SH-SY5Y (cell line): ENCODE results near the gene FBXO8.

ENCODE experiments used
- GATA2 ChIP-seq: IDR thresholded peaks from 2 replicates; pipeline ENCODE4 v1.6.1; 2011; ENCODE audit warnings: mild to moderate bottlenecking, low read depth, low read length
- GATA3 ChIP-seq: IDR thresholded peaks from 2 replicates; pipeline ENCODE4 v1.6.1; 2011; ENCODE audit warnings: low read depth, mild to moderate bottlenecking, low read length, moderate library complexity

FBXO8 gene

DNA sequence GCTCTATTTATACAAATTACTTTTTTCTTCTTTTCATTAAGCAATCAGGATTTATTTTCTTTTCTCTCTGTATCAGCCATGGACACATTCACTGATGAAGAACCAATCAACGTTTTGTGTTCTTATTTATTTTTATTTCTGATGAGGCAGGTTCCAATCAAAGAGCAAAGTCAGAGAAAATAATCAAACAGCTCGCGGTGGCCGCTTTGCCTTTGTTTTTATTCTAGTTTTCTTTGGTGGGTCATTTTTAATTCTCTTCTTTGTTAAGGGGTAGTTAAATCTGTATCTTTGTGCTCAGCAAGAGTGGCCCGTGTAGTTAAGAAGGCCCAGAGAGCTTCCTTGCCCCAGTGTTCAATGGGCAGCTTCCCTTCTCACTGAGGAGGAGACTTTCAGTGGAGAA is 71.4 kb downstream of the FBXO8 start:
- TF ChIP-seq GATA2 (no peak), GATA3 (no peak)

DNA sequence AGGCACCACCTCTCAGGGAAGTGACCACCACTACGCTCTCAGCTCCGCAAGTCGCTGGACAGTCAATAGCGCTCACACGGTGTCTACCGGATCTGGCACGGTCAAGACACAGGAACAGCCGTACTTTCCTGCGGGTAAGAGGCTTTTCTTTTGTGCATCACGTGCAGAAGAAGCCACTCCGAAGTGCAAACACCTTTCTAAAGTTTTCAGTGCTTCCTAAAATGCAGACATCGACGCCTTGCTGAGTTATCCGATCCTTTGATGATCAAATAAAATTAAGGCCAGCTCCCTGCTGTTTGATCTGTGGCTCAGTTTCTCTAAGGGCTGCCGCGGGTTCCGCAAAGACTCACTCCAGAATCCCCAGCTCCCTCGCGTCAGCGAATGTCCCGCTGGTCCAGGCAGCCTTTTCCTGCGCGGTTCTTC is 71.8 kb downstream of the FBXO8 start:
- no peak for TF ChIP-seq GATA2
- no peak for TF ChIP-seq GATA3

DNA sequence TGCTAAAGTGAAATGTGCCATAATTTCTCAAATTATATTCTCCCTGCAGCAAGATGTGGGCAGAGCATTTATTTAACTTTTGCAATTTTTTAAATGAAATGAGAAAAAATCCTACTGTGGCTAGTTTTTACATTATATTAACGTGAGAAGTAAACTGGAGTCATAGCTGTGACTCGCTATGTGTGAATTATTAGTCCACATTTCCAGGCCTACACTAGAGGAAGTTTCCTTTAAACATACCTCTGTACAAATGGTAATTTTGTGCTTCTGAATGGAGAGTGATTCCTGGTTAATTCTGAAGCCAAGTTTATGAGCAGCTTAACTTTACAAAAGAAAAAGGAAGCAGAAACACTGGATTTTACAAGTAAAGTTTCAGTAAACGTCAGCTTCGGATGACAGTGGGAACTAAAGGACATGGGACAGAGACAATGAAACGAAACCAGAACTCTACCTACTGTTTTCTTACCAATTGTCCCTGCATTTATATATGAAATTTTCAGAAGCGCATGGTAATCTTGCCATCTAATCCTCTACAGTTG is 72.4 kb downstream of the FBXO8 start:
- TF ChIP-seq GATA2 (peak; percentile 47; the same call in 1 of the 2 replicates), GATA3 (no peak)

DNA sequence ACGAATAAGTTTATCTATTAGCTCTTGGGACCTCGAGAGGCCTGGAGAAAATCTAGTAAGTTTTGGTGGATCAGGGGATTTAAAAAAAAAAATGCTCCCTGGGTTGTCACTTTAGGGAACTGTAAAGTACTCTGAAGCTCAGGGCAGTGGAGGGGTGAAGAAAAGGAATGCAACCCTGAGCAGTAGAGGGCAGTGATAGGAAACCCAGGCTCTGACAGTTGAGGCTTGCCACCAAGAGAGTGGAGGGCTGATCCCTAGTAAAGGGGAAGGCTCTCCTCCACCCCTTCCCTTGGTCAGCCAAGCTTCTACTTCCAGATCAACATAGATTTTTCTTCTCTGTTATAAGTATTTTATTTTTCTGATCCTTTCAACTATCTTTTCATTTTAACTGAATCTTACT is 73.1 kb downstream of the FBXO8 start:
- TF ChIP-seq GATA3 (no peak), GATA2 (no peak)

DNA sequence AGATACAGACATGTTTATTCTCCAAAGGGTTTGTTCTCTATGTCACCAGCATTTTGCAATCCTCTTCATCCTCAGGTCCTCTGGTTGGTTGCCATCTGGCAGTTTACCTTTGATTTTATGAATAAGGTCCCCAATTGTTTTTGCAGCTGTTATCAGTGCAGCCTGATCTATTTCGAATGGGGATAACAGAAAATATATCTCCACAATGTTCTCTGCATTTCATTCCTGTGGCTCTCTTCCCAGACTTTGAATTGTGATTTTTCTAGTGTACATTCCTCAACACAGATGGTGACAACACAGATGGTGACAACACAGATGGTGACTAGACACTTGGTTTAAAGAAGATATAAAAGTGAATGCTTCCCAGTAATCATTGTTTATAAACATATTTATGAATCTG is 74.1 kb downstream of the FBXO8 start:
- TF ChIP-seq GATA2 = peak; percentile 55; the same call in 1 of the 2 replicates
- TF ChIP-seq GATA3 = peak; percentile 57; the same call in 1 of the 2 replicates

DNA sequence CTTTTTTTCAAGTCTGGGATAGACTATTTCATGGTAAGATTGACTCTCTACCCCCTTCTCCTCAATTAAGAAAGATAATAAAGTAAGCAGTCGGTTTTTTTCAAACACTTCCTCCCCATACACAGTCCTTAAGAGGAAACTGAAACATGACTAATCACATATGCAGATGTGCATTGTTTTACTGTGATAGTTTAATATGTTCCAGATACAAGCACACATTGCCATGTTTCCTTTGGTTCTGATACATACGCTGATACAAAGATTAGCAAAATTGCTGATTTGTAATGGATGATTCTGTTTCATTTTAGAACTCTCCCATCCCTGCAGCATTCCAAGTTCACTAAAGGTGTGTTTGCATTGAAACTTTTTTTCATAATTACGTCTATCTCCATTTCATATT is 76.1 kb downstream of the FBXO8 start:
- peak; percentile 71 for TF ChIP-seq GATA3
- no peak for TF ChIP-seq GATA2

DNA sequence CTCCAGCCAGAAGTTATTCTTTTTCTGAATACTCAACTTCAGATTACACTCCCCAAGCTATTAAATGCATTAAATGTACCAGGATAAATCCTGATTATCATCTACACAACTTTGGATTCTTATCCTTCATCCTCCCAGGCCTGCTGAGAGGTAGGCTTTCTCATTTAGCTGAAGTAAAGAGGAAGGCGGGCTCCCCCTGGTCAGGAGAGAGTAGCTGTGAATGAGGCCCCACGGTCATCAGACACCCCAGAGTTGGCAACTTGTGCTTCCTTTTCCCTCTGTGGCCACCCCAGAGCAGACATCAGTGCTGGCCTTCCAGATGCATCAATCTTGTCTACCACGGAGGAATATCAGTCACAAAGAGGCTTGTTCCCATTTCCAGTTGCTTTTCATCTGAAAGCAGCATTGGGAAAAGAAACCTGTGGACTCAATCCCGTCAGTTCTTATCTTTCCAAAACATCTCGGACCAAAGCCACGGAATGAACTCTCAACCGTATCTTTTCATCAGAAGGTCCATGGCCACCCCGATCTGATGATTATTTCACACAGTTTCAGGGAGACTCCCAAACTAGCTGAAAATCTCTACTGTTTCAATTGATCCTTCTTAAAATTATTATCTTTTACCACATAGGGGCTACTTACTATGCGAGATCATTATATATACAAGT is 79.2 kb downstream of the FBXO8 start:
- peak; percentile 95 for TF ChIP-seq GATA3
- TF ChIP-seq GATA2 = peak; percentile 93

DNA sequence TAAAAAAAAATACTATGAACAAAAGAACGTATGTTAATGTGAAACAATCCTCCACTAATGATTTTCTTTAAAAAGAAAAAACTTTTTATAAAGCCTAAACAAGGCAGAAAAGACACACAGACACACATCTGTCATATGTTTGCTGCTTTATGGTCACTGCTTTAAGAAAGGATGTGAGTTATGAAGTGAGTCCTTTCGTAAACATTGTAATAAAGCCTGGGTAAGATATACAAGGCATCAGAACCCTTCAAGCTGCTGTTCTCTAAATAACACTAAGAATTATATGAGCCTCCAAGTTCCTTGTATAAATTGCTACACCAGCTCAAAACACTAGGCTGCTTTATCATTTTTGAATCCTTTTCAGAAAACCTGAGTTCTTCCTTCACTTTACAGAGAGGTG is 81.6 kb downstream of the FBXO8 start:
- TF ChIP-seq GATA3 (no peak), GATA2 (no peak)

DNA sequence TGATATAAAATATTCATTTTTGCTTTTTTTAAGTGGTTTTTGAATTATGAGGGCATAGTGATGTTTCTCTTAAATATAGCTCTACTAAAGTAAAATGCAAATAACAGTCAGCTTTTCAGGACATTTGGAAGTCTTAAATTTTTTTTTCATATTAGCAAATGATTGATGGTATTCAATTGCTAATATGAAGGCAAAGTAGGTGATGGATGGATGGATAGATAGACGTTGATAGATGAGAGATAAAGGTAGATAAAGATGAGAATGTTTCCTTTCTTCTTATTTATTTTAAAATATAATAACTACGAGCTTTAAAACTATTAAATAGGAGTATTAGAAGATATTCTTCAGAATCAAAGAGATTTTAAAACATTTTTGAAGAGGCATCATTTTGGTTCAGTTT is 83.7 kb downstream of the FBXO8 start:
- TF ChIP-seq GATA2 (no peak), GATA3 (peak; percentile 62)

DNA sequence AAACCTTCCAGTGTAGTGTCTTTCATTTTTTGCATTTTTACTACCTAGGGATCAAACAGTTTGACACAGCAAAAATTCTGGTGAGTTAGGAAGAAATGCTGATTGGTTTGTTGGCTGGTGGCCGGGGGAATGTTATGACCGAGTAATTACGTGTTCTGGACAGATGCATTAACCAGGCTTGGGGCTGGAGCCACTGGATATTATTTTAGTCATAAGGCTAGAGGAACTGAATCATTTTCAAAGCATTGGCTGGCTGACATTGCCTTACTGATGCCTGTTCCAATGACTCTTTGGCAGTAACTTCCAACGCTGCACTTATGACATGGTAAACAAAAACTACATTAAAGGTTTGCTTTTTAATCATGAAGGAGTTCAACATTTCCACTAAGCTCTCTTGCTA is 84.6 kb downstream of the FBXO8 start:
- TF ChIP-seq GATA2 (no peak), GATA3 (no peak)

DNA sequence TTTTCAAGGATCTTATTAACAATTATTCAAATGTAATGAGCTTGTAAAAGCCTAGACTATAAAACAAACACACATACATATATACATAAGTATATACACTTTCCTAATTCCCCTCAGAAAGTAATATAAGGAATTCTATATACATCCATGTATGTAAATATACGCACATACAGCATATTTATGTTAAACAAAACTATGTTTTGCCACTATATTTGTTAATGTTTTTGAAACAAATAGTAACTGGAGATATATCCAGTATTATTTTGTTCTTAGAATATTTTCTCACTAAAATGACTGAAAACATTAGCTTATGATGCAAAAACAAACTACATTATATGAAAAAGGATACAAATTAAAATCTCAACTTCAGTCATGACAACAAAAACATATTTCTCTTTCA is 85.1 kb downstream of the FBXO8 start:
- TF ChIP-seq GATA3 = no peak
- TF ChIP-seq GATA2 = no peak

DNA sequence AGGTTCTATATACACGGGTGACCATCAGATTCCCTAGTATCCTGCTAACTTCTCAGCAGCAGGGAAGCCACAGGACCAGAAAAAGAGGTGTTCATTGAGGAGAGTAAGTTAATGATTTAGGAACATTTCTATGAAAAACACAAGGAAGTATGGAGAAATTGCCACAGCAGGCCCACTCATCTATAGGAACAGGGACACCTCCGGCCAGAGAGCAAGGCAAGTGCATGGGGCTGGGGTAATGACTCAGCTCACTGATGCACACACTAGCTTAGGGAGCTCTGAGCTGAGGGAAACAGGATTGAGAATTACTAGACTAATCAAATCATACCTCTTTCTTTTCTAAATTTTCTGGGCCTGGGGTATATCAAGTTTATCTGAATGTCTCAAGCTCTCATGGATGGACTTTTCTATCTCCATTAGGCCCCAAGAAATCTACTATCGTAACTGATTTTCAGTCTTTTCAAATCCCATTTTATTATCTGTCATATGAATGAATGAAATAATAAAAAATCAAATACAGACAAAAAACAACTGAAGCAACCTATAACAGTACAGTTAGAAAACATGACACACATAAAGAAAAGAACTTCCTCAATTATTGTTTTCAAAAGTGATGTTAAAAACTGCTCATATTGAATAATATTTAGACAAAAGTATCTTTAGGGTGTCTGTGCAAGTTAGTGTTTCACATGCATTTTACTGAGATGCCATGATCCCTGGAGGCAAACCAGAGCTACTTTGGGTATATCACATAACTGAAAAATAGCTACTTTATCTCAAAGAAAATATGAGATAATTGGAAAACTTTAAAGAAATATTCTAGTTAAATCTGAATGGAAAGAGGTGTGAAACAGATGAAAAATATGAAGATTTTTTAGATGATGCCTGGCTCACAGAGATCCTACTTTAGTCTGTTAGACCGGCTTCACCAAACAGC is 89.8 kb downstream of the FBXO8 start:
- TF ChIP-seq GATA2 (peak; percentile 81), GATA3 (peak; percentile 91)

DNA sequence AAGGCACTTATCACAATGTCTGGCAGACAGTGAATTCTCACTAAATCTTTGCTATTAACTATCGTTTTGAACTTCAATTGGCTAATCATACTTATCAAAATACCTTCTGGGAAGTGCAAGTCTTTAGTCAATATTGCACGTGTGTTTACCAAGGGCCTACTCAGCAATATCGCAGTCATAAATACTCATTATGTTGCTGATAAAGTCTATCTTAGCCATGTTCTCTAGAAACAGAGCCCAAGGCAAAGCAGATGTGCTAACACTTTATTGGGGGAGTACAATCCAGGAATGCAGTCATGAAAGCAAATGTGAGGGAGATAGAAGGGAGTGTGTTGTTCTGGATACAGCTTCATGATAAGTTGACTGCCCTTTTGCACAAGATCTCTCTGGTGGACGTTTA is 90.5 kb downstream of the FBXO8 start:
- peak; percentile 91 for TF ChIP-seq GATA2
- peak; percentile 95 for TF ChIP-seq GATA3

DNA sequence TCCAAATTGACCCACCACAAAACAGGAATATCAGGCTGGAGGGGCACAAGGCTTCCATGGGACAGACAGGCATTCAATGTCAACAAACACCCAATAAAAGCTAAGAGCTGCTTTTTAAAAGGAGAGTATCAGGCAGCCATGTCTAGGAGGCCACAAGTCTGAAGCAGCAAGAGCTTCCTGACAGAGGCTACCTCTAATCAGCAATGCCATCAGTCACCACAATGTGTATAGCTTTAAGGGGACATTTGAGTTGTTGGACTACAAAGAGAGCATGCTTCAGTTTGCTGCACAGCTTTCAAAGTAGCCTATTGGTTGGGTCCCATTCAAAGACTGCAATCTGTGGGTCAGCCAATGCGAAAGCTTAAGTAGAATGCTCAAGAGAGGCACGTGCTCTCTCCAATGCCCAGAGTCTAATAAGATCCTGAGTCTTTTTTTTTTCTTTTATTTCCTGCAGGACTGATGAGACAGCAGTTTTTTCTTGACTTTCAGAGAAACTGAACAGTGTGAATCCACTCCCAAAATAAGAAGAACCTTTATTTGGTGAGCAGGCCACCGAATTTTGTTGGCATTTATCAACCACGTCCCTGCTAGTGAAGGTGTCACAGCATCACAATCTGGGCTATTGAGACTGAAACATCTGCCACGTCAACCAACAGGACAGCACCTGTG is 92.5 kb downstream of the FBXO8 start:
- TF ChIP-seq GATA2 (peak; percentile 13; the same call in 1 of the 2 replicates), GATA3 (no peak)

DNA sequence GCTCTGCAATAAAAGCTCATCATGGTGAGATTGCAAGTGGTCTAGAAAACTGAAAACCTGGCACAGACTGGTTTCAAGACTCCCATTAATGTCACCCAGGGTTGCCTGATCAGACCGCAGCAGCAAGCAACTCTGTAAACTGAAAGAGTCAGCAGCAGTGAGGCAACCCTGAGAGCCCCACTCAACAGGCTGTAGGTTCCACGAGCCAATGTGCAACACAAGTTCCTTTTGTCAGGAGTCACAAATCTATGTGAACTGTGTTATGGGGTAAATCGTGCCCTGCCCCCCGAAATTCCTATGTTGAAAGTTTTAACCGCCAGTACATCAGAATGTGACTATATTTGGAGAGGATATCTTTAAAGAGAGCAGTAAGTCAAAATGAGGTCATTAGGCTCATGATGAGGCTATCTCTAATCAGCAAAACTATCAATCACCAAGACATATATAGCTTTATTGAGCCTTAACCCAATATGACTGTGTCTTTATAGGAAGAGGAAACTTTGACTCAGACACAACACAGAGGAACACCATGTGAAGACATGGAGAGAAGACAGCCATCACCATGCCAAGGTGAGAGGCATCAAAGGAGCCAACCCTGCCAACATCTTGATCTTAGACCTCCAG is 94.0 kb downstream of the FBXO8 start:
- no peak for TF ChIP-seq GATA2
- TF ChIP-seq GATA3 = no peak
